ENCODE results near the gene IRAG1. TPM values are rescaled to one million over a fixed set of nuclear protein-coding genes. Genes with fewer than 3 reads are reported as not detected.
A peak's percentile ranks its signal among the peaks of the same experiment; 100 is the strongest.

IRAG1 gene
- total and polyA plus RNA-seq, 2 of the 13 experiments (the other 11 are each of a cell fraction or from before 2014, with no cell fraction given): 0.13 to 0.20 TPM

DNA sequence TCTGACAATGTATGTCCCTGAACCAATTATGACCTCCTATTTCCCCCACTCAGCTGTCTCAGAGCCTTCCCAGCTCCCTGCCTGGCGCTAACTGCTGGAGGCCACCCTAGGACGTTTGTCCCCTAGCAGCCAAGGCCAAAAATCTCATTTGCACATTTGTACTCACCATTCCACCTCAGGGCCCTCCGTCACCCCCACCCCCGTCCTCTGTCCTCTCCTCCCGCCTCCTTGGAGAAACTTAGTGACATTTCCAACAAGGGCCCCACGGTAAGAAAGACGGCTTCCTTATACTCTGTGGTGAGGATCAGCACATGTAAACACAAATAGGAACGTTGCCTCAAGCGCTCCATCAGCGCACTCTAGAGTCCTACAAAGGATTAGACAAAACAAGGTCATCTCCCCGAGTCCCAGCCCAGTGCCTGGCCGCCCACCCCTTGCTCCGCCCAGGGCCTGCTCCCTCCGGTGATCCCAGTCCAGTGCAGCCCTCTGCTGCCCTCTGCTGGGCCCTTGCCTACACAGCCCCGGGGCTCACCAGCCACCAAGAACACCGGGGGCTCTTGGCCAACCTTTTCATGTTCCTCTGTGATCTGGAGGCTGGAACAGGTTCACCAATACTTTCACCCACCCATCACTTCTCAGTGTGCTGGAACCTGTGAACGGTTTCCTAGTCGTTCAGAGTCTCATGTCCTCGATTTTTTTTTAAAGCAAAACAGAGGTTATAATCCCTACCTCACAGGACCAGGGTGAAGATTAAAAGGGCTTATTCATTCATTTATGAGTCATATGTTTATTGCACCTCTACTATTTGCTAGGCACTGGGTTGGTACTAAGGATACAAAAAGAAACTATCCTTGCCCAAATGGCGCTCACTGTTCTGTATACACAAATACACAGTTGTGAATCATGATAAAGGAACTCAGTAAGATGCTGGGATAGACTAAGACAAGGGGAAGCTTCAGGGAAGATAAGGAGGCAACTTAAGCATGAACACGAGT, 42.2 kb upstream of the IRAG1 start (continued):
- TF ChIP-seq, protein P1, sequence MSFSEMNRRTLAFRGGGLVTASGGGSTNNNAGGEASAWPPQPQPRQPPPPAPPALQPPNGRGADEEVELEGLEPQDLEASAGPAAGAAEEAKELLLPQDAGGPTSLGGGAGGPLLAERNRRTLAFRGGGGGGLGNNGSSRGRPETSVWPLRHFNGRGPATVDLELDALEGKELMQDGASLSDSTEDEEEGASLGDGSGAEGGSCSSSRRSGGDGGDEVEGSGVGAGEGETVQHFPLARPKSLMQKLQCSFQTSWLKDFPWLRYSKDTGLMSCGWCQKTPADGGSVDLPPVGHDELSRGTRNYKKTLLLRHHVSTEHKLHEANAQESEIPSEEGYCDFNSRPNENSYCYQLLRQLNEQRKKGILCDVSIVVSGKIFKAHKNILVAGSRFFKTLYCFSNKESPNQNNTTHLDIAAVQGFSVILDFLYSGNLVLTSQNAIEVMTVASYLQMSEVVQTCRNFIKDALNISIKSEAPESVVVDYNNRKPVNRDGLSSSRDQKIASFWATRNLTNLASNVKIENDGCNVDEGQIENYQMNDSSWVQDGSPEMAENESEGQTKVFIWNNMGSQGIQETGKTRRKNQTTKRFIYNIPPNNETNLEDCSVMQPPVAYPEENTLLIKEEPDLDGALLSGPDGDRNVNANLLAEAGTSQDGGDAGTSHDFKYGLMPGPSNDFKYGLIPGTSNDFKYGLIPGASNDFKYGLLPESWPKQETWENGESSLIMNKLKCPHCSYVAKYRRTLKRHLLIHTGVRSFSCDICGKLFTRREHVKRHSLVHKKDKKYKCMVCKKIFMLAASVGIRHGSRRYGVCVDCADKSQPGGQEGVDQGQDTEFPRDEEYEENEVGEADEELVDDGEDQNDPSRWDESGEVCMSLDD (CRISPR knock-in tag; IDR thresholded peaks at IDR 0.05; ENCODE audit: borderline replicate concordance): no peak
- TF ChIP-seq RXRA (CRISPR knock-in tag; IDR thresholded peaks at IDR 0.05) (peak; percentile 31; the same call in 1 of the 2 replicates), CHD2 (IDR thresholded peaks at IDR 0.05; ENCODE audit: low read depth, low read length) (no peak), ELF1 (CRISPR knock-in tag; IDR thresholded peaks at IDR 0.05) (no peak), MED13 (CRISPR knock-in tag; IDR thresholded peaks at IDR 0.05) (no peak), ZNF282 (IDR thresholded peaks at IDR 0.05; ENCODE audit: partially characterized antibody) (no peak)
- TF ChIP-seq, protein P2, sequence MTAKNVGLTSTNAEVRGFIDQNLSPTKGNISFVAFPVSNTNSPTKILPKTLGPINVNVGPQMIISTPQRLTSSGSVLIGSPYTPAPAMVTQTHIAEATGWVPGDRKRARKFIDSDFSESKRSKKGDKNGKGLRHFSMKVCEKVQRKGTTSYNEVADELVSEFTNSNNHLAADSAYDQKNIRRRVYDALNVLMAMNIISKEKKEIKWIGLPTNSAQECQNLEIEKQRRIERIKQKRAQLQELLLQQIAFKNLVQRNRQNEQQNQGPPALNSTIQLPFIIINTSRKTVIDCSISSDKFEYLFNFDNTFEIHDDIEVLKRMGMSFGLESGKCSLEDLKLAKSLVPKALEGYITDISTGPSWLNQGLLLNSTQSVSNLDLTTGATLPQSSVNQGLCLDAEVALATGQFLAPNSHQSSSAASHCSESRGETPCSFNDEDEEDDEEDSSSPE (CRISPR knock-in tag; IDR thresholded peaks at IDR 0.05): no peak
- TF ChIP-seq, protein P3, sequence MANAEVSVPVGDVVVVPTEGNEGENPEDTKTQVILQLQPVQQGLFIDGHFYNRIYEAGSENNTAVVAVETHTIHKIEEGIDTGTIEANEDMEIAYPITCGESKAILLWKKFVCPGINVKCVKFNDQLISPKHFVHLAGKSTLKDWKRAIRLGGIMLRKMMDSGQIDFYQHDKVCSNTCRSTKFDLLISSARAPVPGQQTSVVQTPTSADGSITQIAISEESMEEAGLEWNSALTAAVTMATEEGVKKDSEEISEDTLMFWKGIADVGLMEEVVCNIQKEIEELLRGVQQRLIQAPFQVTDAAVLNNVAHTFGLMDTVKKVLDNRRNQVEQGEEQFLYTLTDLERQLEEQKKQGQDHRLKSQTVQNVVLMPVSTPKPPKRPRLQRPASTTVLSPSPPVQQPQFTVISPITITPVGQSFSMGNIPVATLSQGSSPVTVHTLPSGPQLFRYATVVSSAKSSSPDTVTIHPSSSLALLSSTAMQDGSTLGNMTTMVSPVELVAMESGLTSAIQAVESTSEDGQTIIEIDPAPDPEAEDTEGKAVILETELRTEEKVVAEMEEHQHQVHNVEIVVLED (CRISPR knock-in tag; IDR thresholded peaks at IDR 0.05; ENCODE audit: borderline replicate concordance): no peak; the same call in 1 of the 2 replicates
- TF ChIP-seq, protein P4, sequence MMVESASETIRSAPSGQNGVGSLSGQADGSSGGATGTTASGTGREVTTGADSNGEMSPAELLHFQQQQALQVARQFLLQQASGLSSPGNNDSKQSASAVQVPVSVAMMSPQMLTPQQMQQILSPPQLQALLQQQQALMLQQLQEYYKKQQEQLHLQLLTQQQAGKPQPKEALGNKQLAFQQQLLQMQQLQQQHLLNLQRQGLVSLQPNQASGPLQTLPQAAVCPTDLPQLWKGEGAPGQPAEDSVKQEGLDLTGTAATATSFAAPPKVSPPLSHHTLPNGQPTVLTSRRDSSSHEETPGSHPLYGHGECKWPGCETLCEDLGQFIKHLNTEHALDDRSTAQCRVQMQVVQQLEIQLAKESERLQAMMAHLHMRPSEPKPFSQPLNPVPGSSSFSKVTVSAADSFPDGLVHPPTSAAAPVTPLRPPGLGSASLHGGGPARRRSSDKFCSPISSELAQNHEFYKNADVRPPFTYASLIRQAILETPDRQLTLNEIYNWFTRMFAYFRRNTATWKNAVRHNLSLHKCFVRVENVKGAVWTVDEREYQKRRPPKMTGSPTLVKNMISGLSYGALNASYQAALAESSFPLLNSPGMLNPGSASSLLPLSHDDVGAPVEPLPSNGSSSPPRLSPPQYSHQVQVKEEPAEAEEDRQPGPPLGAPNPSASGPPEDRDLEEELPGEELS (CRISPR knock-in tag; IDR thresholded peaks at IDR 0.05): 0 out of 2 replicates have a peak, but pooled peaks have one; percentile 47
- TF ChIP-seq, protein P5, sequence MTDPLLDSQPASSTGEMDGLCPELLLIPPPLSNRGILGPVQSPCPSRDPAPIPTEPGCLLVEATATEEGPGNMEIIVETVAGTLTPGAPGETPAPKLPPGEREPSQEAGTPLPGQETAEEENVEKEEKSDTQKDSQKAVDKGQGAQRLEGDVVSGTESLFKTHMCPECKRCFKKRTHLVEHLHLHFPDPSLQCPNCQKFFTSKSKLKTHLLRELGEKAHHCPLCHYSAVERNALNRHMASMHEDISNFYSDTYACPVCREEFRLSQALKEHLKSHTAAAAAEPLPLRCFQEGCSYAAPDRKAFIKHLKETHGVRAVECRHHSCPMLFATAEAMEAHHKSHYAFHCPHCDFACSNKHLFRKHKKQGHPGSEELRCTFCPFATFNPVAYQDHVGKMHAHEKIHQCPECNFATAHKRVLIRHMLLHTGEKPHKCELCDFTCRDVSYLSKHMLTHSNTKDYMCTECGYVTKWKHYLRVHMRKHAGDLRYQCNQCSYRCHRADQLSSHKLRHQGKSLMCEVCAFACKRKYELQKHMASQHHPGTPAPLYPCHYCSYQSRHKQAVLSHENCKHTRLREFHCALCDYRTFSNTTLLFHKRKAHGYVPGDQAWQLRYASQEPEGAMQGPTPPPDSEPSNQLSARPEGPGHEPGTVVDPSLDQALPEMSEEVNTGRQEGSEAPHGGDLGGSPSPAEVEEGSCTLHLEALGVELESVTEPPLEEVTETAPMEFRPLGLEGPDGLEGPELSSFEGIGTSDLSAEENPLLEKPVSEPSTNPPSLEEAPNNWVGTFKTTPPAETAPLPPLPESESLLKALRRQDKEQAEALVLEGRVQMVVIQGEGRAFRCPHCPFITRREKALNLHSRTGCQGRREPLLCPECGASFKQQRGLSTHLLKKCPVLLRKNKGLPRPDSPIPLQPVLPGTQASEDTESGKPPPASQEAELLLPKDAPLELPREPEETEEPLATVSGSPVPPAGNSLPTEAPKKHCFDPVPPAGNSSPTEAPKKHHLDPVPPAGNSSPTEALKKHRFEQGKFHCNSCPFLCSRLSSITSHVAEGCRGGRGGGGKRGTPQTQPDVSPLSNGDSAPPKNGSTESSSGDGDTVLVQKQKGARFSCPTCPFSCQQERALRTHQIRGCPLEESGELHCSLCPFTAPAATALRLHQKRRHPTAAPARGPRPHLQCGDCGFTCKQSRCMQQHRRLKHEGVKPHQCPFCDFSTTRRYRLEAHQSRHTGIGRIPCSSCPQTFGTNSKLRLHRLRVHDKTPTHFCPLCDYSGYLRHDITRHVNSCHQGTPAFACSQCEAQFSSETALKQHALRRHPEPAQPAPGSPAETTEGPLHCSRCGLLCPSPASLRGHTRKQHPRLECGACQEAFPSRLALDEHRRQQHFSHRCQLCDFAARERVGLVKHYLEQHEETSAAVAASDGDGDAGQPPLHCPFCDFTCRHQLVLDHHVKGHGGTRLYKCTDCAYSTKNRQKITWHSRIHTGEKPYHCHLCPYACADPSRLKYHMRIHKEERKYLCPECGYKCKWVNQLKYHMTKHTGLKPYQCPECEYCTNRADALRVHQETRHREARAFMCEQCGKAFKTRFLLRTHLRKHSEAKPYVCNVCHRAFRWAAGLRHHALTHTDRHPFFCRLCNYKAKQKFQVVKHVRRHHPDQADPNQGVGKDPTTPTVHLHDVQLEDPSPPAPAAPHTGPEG (CRISPR knock-in tag; IDR thresholded peaks at IDR 0.05): no peak
- TF ChIP-seq, protein P6, sequence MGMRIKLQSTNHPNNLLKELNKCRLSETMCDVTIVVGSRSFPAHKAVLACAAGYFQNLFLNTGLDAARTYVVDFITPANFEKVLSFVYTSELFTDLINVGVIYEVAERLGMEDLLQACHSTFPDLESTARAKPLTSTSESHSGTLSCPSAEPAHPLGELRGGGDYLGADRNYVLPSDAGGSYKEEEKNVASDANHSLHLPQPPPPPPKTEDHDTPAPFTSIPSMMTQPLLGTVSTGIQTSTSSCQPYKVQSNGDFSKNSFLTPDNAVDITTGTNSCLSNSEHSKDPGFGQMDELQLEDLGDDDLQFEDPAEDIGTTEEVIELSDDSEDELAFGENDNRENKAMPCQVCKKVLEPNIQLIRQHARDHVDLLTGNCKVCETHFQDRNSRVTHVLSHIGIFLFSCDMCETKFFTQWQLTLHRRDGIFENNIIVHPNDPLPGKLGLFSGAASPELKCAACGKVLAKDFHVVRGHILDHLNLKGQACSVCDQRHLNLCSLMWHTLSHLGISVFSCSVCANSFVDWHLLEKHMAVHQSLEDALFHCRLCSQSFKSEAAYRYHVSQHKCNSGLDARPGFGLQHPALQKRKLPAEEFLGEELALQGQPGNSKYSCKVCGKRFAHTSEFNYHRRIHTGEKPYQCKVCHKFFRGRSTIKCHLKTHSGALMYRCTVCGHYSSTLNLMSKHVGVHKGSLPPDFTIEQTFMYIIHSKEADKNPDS (CRISPR knock-in tag; IDR thresholded peaks at IDR 0.05): no peak
